Right cardiac atrium (tissue), 5 donors: ENCODE results near the gene TMED3. TPM values are rescaled to one million over a fixed set of nuclear protein-coding genes. Genes with fewer than 3 reads are reported as not detected.

Experiments used
- ATAC-seq, 2 donors: fragments of 200-7000 bp; cut with Tn5 transposase; one replicate each; pipeline versions ENCODE4 v1.8.0 to v1.9.1; 2020; ENCODE audit warnings: moderate library complexity in 2 of 2, mild to moderate bottlenecking in 1 of 2
- DNase-seq, 3 donors: peaks; one replicate each; pipeline ENCODE4 v3.0.0-alpha.2; 2020
- H3K27ac ChIP-seq: one replicate; pipeline ENCODE4 v1.5.1; 2013; ENCODE audit warnings: mild to moderate bottlenecking, low read length, control low read depth, moderate library complexity
- H3K27me3 ChIP-seq: one replicate; pipeline ENCODE4 v1.6.1; 2013; ENCODE audit not compliant: control insufficient read depth, insufficient read depth
- H3K4me1 ChIP-seq: one replicate; pipeline ENCODE4 v1.6.1; 2013; ENCODE audit warnings: low read length; ENCODE audit not compliant: control insufficient read depth, insufficient read depth
- H3K4me3 ChIP-seq: one replicate; pipeline ENCODE4 v1.5.1; 2013; ENCODE audit warnings: low read length, control low read depth
- H3K9me3 ChIP-seq: one replicate; pipeline ENCODE4 v1.6.1; 2013; ENCODE audit warnings: low read length; ENCODE audit not compliant: control insufficient read depth
- WGBS: extraction: QIAGEN DNeasy Blood & Tissue Kit; methylation state at CpG from one replicate; pipeline ENCODE4 v1.1.7; 2013; 5-methylcytosine and 5-hydroxymethylcytosine counted together
- intact Hi-C, 4 donors: fragments of 100-400 bp; cut with DNase I; formaldehyde crosslinking; loops; one replicate each; pipeline versions ENCODE4 v1.11.0 to v1.14.0; 2022 to 2023
- long read RNA-seq, 4 donors: library from polyadenylated mRNA; unstranded; transcript quantifications; one replicate each; pipeline ENCODE4 v2.0.0, GENCODE V29; 2020 to 2021
- polyA plus RNA-seq: library from polyadenylated mRNA; stranded (reverse); fragments of 200-250 nt; gene quantifications from one replicate; pipeline ENCODE4 v1.2.3, GENCODE V29; 2013
- total RNA-seq, 4 donors: library from RNA; stranded (reverse); fragmentation: NEBNext Ultra II Directional; extraction: Animal tissue kit (Norgen Biotek cat#: 25700); gene quantifications; one replicate each; pipeline ENCODE4 v1.2.1, GENCODE V29; 2021
- donor health status: healthy with polysubstance abuse.
- donor health status: DM: no; HTN: yes; CAD: no.
- donor health status: DM: no; HTN: no; CAD: no.
- donor health status: DM: no; HTN: yes; CAD: no; lungs with severe emphysema.
- donor health status: DM: yes; HTN: yes; CAD: no.

The TMED3 gene
- 10 to 100 TPM; 27.5 to 32.8 (median 30.4) TPM for total RNA-seq
- polyA plus RNA-seq, result 32.6 TPM
- long read RNA-seq, donor 1, transcript TMED3-201 (3 exons, 1,475 nt), result major isoform, 71 of 74 reads
- long read RNA-seq, donor 1, partial matches to known transcripts, result 3 of 74 reads
- long read RNA-seq, donor 1, other reads (novel, unspliced or antisense), result 0 of 74 reads
- long read RNA-seq, donor 2, transcript TMED3-201 (3 exons, 1,475 nt), result major isoform, 46 of 46 reads
- long read RNA-seq, donor 2, partial matches to known transcripts, result 0 of 46 reads
- long read RNA-seq, donor 2, other reads (novel, unspliced or antisense), result 0 of 46 reads
- long read RNA-seq, donor 3, transcript TMED3-201 (3 exons, 1,475 nt), result major isoform, 266 of 274 reads
- long read RNA-seq, donor 3, partial matches to known transcripts, result 1 of 274 reads
- long read RNA-seq, donor 3, other reads (novel, unspliced or antisense), result 3 of 274 reads
- long read RNA-seq, donor 4, transcript TMED3-201 (3 exons, 1,475 nt), result major isoform, 46 of 47 reads
- long read RNA-seq, donor 4, partial matches to known transcripts, result 1 of 47 reads
- long read RNA-seq, donor 4, other reads (novel, unspliced or antisense), result 0 of 47 reads

- Histone ChIP-seq H3K27me3 (no peaks in the 10 kb centered on the region), H3K9me3 (no peaks in the 10 kb centered on the region), H3K4me1 (peaks cover 7% of the 10 kb centered on the region), H3K4me3 (peak within 1 kb of the TSS; percentile 89), H3K27ac (no peak within 1 kb of the TSS)
- ATAC-seq (peak; percentile 96 to 97), DNase-seq (peak; percentile 80 to 91 (median 89))
- under 1% methylated on average over 72 of the region's 76 CpGs for WGBS
- intact Hi-C loops, result no loop called here
Observed at GRCh38 chr15:79310985-79311900, at the start of gene TMED3. Gene TMED3, plus strand, starts transcription at chr15:79311112. Its CDS starts 138 bp downstream, at chr15:79311250.

- ATAC-seq, result no peak
- WGBS, result 92% methylated on average over 1 of the region's 1 CpG
- intact Hi-C loops, result loop anchor here in 1 of 4 donors (10.0 kb wide), 1 partner anchor 1123 kb away; no protein-coding TSS in a partner anchor
- Histone ChIP-seq H3K27me3 (no peaks in the 10 kb centered on the region), H3K4me1 (peaks cover 3% of the 10 kb centered on the region), H3K4me3 (no peak overlapping the region), H3K9me3 (no peaks in the 10 kb centered on the region), H3K27ac (no peak overlapping the region)
- DNase-seq, result no peak
Observed at GRCh38 chr15:79261836-79262235, 49.1 kb upstream of the TMED3 start.

- intact Hi-C loops, result loop anchor here in 1 of 4 donors (10.0 kb wide), 1 partner anchor 1120 kb away; no protein-coding TSS in a partner anchor
- Histone ChIP-seq H3K9me3 (no peaks in the 10 kb centered on the region), H3K4me1 (peaks cover 3% of the 10 kb centered on the region), H3K27ac (no peak overlapping the region), H3K27me3 (no peaks in the 10 kb centered on the region), H3K4me3 (no peak overlapping the region)
- ATAC-seq (no peak), DNase-seq (no peak)
- 88% methylated on average over 4 of the region's 4 CpGs for WGBS
Observed at GRCh38 chr15:79265167-79265566, 45.7 kb upstream of the TMED3 start.

GRCh38 chr15:79265987-79266579, 44.8 kb upstream of the TMED3 start:
- no peaks in the 10 kb centered on the region for H3K9me3 ChIP-seq
- peaks cover 3% of the 10 kb centered on the region for H3K4me1 ChIP-seq
- DNase-seq (peak in 1 of 3 donors; percentile 38), ATAC-seq (peak in 1 of 2 donors; percentile 61)
- no peaks in the 10 kb centered on the region for H3K27me3 ChIP-seq
- WGBS, result 51% methylated on average over 3 of the region's 3 CpGs
- intact Hi-C loops, result loop anchor here in 1 of 4 donors (10.0 kb wide), 1 partner anchor 1119 kb away; no protein-coding TSS in a partner anchor
- H3K27ac ChIP-seq, result peak overlapping the region; percentile 35
- no peak overlapping the region for H3K4me3 ChIP-seq

GRCh38 chr15:79282371-79283251, 28.3 kb upstream of the TMED3 start, which contains the start of gene ANKRD34C:
Gene ANKRD34C, plus strand, starts transcription at chr15:79282722. Its CDS starts 10,563 bp downstream, at chr15:79293285.
- peak in 1 of 2 donors; percentile 16 for ATAC-seq
- Histone ChIP-seq H3K9me3 (no peaks in the 10 kb centered on the region), H3K4me3 (no peak within 1 kb of the TSS), H3K4me1 (no peaks in the 10 kb centered on the region), H3K27me3 (no peaks in the 10 kb centered on the region), H3K27ac (no peak within 1 kb of the TSS)
- no peak for DNase-seq
- 7% methylated on average over 56 of the region's 56 CpGs for WGBS
- intact Hi-C loops, result no loop called here

GRCh38 chr15:79283252-79284048, 27.5 kb upstream of the TMED3 start:
- Histone ChIP-seq H3K9me3 (no peaks in the 10 kb centered on the region), H3K4me1 (no peaks in the 10 kb centered on the region), H3K27me3 (no peaks in the 10 kb centered on the region), H3K27ac (no peak overlapping the region), H3K4me3 (no peak overlapping the region)
- DNase-seq (peak; percentile 29 to 72 (median 60)), ATAC-seq (peak; percentile 82 to 84)
- WGBS, result 8% methylated on average over 46 of the region's 46 CpGs
- intact Hi-C loops, result no loop called here

GRCh38 chr15:79290642-79291275, 20.2 kb upstream of the TMED3 start:
- intact Hi-C loops, result no loop called here
- H3K4me3 ChIP-seq, result no peak overlapping the region
- ATAC-seq (no peak), DNase-seq (no peak)
- no peaks in the 10 kb centered on the region for H3K4me1 ChIP-seq
- H3K27me3 ChIP-seq, result no peaks in the 10 kb centered on the region
- WGBS, result 71% methylated on average over 6 of the region's 6 CpGs
- H3K27ac ChIP-seq, result no peak overlapping the region
- no peaks in the 10 kb centered on the region for H3K9me3 ChIP-seq

GRCh38 chr15:79292011-79292410, 18.9 kb upstream of the TMED3 start:
- intact Hi-C loops, result no loop called here
- Histone ChIP-seq H3K27me3 (peaks cover 2% of the 10 kb centered on the region), H3K27ac (no peak overlapping the region), H3K9me3 (no peaks in the 10 kb centered on the region), H3K4me3 (no peak overlapping the region), H3K4me1 (no peaks in the 10 kb centered on the region)
- DNase-seq (no peak), ATAC-seq (no peak)
- WGBS, result 88% methylated on average over 4 of the region's 4 CpGs

- ATAC-seq (no peak), DNase-seq (no peak)
- no peaks in the 10 kb centered on the region for H3K4me1 ChIP-seq
- no peak overlapping the region for H3K27ac ChIP-seq
- H3K4me3 ChIP-seq, result no peak overlapping the region
- no peaks in the 10 kb centered on the region for H3K9me3 ChIP-seq
- peaks cover 2% of the 10 kb centered on the region for H3K27me3 ChIP-seq
- WGBS, result 68% methylated on average over 7 of the region's 7 CpGs
- intact Hi-C loops, result no loop called here
Observed at GRCh38 chr15:79294075-79294474, 16.8 kb upstream of the TMED3 start.
